ENCODE data around the gene MASP1.

DNA sequence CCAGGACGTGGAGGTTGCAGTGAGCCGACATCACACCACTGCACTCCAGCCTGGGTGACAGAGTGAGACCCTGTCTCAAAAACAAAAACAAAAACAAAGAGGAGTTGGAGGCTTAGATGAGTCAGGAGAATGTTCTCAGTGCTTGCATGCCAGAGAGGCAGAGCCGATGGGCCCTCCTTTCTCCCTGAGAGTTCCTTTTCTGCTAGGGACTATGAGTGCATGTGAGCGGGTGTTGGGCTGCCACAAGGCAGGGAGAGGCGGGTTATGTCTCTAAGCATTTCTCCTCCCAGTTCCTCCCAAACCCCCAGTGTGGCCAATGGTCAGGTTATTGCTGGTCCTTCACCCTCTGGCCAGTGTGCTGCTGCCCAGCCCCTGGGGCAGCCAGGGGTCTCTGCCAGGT lies 49.1 kb downstream of the MASP1 start:
- TF ChIP-seq, protein P1, sequence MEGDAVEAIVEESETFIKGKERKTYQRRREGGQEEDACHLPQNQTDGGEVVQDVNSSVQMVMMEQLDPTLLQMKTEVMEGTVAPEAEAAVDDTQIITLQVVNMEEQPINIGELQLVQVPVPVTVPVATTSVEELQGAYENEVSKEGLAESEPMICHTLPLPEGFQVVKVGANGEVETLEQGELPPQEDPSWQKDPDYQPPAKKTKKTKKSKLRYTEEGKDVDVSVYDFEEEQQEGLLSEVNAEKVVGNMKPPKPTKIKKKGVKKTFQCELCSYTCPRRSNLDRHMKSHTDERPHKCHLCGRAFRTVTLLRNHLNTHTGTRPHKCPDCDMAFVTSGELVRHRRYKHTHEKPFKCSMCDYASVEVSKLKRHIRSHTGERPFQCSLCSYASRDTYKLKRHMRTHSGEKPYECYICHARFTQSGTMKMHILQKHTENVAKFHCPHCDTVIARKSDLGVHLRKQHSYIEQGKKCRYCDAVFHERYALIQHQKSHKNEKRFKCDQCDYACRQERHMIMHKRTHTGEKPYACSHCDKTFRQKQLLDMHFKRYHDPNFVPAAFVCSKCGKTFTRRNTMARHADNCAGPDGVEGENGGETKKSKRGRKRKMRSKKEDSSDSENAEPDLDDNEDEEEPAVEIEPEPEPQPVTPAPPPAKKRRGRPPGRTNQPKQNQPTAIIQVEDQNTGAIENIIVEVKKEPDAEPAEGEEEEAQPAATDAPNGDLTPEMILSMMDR (IDR thresholded peaks at IDR 0.05) = no peak
- no peak for TF ChIP-seq ZFX (IDR thresholded peaks at IDR 0.05; ENCODE audit: borderline replicate concordance)
